ENCODE results near the gene EAF1.
"Not testable (repeated sequence)": the region's sequence is repeated elsewhere in the genome, so short reads cannot be mapped to it uniquely, and the experiment has no call there.

EAF1 gene

DNA sequence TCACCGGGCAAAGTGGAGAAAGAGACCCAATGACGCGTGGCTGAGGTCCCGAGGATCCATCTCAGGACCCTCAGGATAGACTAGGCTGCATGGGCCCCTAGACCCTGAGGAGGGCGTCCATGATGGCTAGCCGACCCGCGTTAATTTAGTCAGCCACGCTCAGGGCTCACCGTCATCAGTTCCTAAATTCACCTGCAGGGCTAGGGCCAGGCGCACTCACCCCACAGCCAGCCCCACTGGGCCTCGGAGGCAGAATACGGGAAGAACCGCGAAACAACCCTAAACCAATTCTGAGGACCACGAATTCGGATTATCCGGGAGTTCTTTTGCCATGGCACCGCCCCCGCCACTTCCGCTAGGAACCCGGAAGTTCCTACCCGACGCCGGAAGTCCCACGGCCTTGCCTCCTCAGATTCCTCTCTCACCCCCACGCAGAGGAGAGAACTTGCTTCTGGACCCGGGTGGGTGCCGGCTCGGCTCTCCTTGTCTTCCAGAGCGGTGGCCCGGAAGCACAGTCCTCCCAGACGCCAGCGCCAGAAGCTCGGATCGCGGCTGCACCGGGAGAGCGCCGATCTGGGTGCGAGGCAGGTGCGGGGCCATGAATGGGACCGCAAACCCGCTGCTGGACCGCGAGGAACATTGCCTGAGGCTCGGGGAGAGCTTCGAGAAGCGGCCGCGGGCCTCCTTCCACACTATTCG lies at the start of gene EAF1, which contains the start of gene METTL6:
TSS of gene EAF1 (plus strand) at position 417 of the 699 bp plus-strand sequence. CDS start at position 599, 182 bp downstream.
TSS of gene METTL6 (minus strand) at position 363 of the 699 bp plus-strand sequence. CDS start 1,033 bp downstream, outside the sequence.
- no peak for FAIRE-seq

DNA sequence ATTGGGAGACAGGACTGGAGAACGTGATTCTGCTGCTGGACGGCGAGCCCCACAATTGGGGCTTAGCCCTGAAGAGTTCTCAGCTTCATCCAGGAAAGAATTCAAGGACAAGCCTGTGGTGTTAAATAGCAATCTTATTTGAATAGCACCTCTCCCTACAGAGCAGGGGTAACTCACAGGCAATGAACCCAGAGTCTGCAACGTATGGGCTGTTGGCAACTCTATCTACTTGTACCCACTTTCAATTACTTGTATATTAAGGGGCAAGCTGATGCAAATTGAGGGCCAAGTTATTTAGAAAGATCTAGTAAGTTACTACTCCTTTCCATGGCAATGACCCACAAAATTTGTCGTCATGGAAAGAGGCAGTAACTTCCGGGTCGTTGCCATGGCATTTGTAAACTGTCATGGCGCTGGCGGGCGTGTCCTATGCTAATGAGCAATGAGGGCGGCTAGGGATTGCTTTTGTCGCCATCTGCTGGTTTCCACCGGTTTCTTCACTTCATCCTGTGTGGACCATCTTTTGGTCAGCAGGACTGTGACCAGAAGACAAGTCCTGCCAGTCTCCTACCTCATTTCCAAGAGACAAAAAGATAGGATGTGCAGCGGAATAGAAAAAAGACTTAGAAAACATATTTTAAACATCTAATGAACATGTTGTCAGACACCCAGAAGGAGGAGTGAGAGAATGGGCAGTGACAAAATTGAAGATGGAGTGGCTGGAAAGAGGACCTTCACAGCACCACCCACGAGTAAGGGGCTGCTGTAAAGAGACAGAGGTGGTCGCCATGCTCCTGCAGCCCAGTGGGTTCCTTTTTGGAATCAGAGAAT lies 49.2 kb upstream of the EAF1 start:
- peak; percentile 65 for FAIRE-seq

DNA sequence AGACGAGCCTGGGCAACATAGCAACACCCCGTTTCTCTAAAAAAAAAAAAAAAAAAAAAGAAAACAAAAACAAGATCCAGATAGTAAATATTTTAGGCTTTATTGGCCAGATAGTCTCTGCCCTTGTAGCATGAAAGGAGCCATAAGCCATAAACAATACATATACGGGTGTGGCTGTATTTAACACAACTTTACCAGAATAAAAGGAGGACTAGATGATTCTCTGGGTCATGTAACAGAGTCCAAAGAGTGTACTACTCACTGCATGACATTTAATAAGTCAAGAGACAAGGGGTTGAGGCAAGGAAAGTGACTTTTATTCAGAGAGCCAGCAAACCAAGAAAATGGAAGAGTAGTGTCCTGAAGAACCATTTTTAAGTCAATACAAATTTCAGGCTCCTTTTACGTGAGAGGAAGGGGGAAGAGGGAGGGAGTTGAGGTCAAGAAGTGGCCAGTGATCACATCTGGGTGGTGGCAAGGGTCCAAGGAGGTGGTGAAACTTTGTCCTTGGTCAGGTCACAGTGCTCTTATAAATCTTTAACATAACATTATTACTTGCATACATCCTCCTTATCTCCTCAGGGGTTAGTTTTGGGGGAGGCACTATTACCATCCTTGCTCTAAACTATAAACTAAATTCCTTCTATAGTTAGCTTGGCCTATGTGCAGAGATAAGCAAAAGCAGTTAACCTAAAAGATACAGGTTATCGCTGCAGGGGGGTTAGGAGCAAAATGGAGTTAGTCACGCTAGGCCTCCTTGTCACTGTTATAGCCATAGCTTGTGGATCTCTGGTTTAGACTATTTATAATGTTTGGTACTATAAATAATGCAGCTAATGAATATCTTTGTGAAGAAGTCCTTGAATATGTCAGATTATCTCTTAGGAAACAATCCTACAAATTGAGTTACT lies 46.2 kb upstream of the EAF1 start:
- FAIRE-seq: no peak

DNA sequence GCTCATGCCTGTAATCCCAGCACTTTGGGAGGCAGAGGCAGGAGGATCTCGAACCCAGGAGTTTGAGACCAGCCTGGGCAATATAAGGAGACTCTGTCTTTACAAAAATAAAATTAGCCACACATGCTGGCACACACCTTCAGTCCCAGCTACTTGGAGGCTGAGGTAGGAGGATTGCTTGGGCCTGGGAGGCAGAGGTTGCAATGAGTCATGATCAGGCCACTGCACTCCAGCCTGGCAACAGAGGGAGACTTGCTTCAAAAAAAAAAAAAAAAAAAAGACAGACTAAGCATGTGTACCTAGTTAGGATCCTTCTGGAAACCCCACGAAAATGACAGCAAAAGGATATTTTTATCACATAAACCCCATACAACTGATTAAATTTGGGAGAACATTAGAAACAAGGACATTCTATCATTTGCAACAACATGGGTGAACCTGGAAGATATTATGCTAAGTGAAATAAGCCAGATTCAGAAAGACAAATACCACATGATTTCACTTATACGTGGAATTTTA lies 44.9 kb upstream of the EAF1 start:
- FAIRE-seq: no peak

DNA sequence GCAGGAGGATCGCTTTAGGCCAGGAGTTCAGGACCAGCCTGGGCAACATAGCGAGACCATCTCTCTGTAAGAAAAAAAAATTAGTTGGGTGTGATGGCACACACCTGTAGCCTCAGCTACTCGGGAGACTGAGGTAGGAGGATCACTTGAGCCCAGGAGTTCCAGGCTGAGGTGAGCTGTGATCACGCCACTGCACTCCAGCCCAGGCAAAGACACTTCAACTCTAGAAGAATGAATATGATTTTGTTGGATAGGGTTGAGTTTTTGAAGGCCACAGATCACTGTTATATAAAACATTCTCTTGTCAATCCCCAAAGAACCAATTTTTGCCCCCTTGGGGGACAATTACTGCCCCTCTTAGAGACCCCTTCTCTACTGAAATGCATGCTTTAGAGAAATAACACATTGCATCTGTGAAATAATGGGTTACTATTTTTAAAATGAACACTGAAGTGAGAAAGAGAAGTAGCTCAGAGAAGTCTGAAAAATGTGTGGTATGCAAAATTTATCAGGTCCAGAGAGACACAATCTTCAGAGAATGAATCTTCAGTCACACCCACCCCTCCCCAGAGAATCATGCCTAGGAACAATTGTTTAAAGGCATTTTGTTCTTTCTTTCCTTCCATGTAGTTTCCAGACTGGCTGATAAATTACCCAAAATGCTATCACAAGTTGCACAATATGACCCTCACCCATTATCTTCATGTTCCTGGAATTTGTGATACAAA lies 42.7 kb upstream of the EAF1 start:
- no peak for FAIRE-seq

DNA sequence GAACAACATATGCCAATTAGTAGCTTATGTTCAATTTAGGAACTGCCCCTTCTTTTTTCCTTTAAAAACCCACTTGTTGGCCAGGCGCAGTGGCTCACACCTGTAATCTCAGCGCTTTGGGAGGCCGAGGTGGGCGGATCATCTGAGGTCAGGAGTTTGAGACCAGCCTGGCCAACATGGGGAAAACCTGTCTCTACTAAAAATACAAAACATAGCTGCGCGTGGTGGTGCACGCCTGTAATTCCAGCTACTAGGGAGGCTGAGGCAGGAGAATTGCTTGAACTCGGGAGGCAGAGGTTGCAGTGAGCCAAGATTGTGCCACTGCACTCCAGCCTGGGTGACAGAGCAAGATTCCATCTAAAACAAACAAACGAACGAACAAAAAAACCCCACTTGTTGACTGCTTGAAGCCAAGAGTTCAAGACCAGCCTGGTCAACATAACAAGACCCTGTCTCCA lies 42.1 kb upstream of the EAF1 start:
- FAIRE-seq: not testable (repeated sequence)

DNA sequence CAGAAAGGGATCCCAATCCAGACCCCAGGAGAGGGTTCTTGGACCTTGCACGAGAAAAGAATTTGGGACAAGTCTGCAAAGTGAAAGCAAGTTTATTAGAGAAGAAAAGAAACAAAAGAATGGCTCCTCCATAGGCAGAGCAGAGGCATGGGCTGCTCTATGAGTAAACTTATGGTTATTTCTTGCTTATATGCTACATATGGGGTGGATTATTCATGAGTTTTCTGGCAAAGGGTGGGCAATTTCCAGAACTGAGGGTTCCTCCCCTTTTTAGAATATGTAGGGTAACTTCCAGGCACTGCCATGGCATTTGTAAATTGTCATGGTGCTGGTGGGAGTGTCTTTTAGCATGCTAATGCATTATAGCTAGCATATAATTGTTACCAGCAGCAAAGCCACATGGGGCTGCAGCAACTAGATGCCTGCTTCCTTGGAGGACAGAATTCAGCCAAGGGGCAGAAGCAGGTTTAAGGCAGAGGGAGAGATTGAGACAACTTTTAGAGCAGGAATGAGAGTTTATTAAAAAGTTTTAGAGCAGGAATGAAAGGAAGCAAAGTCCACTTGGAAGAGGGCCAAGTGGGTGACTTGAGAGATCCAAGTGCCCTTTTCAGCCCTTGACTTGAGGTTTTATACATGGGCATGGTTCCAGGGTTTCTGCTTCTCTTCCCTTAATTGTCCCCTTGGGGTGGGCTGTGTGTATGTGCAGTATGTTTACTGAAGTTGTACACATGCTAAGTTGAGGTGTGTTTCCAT lies 41.3 kb upstream of the EAF1 start:
- no peak for FAIRE-seq

DNA sequence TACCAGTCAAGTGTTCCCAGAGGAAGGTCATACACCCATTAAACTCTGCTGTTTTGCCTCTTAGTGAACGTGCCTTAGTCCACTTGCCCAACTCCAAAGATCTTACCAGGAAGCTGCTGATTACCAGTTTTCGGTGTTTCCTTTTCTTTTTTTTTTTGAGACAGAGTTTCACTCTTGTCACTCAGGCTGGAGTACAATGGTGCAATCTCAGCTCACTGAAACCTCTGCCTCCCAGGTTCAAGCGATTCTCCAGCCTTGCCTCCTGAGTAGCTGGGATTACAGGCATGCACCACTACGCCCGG lies 40.8 kb upstream of the EAF1 start:
- not testable (repeated sequence) for FAIRE-seq

DNA sequence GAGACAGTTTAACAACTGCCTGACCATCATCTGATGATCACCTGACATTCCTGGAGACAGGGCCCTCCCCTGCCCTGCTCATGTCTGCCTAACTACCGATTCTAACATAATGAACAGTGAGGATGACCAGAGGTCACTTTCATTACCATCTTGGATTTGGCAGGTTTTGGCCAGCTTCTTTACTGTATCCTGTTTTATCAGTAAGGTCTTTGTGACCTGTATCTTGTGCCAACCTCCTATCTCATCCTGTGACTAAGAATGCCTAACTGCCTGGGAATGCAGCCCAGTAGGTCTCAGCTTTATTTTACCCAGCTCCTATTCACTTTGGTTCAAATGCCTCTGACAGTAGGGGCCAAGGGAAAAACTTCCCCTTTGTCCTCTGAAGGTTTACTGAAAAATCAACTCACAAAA lies 40.2 kb upstream of the EAF1 start:
- FAIRE-seq: no peak

DNA sequence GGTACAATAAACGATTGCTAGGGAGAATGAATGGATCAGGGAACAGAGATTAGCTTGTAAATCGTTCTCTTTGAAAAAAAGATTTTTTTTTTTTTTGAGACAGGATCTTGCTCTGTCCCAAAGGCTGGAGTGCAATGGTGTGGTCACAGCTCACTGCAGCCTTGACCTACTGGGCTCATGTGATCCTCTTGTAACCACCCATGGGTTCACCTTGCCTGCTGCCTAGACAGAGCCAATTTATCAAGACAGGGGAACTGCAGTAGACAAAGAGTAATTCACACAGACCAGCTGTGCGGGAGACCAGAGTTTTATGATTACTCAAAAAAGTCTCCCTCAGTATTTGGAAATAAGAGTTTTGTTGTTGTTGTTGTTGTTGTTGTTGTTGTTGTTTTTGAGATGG lies 39.7 kb upstream of the EAF1 start:
- FAIRE-seq: no peak

DNA sequence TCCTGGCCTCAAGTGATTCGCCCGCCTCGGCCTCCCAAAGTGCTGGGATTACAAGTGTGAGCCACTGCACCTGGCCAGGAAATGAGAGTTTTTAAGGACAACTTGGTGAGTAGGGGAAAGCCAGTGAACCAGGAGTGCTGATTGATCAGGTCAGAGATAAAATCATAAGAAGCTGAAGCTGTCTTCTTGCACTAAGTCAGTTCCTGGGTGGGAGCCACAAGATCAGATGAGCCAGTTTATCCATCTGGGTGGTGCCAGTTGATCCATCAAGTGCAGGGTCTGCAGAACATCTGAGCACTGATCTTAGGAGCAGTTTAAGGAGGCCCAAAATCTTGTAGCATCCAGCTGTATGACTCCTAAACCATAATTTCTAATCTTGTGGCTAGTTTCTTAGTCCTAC lies 39.1 kb upstream of the EAF1 start:
- not testable (repeated sequence) for FAIRE-seq

DNA sequence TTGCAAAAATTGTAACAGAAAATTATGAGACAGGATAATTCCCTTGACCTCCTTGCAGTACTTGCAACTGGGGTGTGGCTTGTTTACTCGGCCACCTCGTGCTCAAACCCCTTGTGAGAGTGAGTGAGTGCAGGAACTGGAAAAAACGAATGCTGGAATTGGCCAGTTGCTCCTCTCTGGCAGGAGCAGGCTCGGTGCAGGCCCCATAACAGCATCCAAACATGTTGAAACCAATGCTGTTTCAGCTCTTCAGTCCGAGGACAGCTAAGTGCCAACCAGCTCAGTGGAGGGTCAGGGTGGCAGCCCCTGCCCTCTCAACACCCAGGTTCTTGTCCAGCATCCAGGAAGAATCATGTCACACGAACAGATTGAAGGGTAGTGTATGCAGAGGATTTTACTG lies 36.9 kb upstream of the EAF1 start:
- FAIRE-seq: no peak

DNA sequence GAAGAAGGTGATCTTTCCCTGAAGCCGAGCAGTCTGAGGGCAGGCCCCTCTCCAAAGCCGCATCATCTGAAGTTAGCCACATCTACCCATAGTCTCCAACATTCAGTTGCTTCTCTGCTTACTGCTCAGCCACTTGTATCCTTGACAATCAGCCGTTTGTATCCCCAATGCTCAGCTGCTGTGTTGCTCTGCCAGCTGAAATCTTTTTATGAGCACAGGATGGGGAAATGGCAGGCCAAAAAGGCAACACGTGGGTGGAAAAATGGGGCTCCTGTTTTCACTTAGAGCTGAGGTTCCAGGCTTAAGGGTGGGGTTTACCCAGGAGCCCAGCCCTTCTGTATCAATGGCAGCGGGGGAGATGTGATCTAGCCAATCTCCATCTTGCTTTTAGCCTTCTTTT lies 36.4 kb upstream of the EAF1 start:
- FAIRE-seq: no peak

DNA sequence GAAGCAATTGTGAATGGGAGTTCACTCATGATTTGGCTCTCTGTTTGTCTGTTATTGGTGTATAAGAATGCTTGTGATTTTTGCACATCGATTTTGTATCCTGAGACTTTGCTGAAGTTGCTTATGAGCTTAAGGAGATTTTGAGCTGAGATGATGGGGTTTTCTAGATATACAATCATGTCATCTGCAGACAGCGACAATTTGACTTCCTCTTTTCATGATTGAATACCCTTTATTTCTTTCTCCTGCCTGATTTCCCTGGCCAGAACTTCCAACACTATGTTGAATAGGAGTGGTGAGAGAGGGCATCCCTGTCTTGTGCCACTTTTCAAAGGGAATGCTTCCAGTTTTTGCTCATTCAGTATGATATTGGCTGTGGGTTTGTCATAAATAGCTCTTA lies 34.1 kb upstream of the EAF1 start:
- not testable (repeated sequence) for FAIRE-seq

DNA sequence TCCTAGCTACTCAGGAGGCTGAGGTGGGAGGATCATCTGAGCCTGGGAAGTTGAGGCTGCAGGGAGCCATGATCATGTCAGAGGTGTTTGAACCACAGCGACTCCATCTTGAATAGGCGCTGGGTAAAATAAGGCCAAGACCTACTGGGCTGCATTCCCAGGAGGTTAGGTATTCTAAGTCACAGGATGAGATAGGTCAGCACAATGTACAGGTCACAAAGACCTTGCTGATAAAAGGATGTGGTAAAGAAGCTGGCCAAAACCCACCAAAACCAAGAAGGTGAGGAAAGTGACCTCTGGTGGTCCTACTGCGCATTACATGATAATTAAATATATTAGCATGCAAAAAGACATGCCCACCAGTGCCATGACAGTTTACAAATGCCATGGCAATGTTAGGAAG lies 28.7 kb upstream of the EAF1 start:
- FAIRE-seq: not testable (repeated sequence)

DNA sequence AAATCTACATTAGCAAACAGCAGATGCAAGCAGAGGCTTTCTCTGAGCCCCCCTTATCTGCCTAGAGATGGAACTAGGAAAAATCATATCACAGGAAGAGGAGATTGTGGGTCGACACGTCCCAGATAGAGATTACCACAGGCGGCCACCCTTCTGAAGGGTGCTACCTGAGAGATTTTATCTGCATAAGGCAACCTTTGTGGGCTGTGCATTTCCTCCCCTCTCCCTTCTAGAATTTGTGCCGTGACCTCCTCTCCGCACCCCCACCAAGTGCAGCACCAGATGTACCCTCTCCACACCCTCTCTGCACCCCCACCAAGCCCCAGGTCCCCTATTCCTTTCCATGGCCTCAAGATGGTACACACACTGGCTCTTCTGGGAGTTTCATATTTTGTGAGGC lies 27.4 kb upstream of the EAF1 start:
- FAIRE-seq: no peak

DNA sequence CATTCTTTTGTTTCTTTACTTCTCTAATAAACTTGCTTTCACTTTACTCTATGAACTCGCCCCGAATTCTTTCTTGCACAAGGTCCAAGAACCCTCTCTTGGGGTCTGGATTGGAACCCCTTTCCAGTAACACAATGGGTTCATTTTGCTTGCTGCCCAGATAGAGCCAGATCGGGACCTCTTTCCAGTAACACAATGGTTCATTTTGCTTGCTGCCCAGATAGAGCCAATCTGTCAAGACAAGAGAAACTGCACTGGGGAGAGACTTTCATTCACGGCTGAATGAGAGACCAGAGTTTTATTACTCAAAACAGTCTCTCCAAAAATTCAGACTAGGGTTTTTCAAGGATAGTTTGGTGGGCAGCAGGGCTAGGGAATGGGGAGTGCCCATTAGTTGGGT lies 25.5 kb upstream of the EAF1 start:
- no peak for FAIRE-seq

DNA sequence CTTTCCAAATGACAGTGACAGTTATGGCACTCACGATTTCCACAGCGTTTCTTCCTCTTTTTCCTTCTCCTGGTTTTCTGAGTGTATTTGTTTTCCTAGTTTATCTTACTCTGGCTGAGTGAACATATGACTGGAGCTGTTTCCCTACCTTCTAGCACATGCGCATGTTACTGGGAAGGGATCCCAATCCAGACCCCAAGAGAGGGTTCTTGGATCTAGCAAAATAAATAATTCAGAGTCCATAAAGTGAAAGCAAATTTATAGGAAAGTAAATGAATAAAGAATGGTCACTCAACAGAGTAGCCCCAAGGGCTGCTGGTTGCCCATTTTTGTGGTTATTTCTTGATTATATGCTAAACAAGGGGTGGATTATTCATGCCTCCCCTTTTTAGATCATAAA lies 23.9 kb upstream of the EAF1 start:
- no peak for FAIRE-seq

DNA sequence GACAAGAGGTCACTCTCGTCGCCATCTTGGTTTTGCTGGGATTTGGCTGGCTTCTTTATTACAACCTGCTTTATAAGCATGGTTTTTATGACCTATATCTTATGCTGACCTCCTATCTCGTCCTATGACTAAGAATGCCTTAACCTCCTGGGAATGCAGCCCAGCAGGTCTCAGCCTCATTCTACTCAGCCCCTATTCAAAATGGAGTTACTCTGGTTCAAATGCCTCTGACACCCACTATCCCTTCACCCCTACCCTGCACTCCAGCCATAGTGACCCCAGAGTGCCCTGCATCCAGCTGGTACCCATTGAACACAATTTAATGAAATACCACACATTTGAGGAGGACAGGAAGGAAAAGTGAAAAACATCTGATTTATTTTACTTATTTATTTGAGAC lies 23.4 kb upstream of the EAF1 start:
- FAIRE-seq: no peak

DNA sequence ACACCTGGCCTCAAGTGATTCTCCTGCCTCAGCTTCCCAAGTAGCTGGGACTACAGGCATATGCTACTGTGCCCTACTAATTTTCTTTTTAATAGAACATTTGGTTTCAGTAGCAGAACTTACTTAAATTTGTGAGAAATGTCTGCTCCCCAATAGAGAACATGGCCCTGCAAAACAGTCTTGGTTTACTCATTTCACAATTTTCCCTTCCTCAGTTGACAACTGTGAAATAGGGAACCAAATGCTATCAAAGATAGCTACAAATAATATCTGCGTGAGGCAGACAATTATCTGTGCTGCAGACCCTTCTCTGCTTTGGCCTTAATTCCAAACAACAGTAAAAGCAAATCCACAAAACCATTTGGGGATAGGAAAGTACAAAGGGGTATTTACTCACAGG lies 22.6 kb upstream of the EAF1 start:
- FAIRE-seq: no peak

DNA sequence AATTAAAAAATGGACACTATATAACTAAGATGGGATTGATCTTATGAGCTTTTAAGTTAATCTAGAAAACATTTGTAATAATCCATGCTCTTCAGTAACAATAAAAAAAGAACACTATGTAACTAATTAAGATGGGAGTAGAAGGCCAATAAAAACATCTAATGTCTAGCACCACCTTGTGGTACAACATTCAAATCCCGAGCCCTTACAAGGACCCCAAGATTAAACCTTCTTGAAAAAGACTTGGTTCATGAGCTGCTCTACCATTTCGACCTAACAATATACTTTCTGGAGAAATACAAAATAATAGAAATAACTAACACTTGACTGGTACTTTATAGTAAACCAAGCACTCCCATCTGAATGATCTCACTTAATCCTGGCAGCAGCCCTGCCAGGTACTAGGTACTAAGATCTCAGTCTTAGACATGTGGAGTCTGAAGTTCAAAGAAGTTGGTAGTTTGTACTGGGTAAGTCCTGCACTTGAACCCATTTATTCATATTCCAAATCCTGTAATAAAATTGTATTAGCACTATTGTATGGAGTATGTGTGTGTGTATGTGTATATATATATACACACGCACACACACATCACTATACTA lies 21.8 kb upstream of the EAF1 start:
- FAIRE-seq: peak; percentile 87

All from islet of Langerhans (tissue), 1 donor.